ENCODE data around the gene ADARB1. TPM values are rescaled to one million over a fixed set of nuclear protein-coding genes. Genes with fewer than 3 reads are reported as not detected.

ADARB1 gene
- total RNA-seq, 2 experiments from 2014 or later = 59.1 to 59.6 TPM

GRCh38 chr21:45227735-45228134 lies 153.4 kb downstream of the ADARB1 start:
- H3K27ac Mint-ChIP-seq = peak overlapping the region; percentile 85
- no peaks in the 10 kb centered on the region for H3K9me3 Mint-ChIP-seq
- peaks cover 10% of the 10 kb centered on the region for H3K27me3 Mint-ChIP-seq
- H3K36me3 Mint-ChIP-seq (ENCODE audit: low read depth) = peaks cover 44% of the 10 kb centered on the region
- ChIA-PET CTCF (interaction anchor here (1.4 to 2.8 kb wide), 3 partner anchors 76 to 90 kb away, joined by 6 to 12 read pairs (median 8); no protein-coding TSS in a partner anchor), POLR2A (interaction anchor here (1.1 to 1.4 kb wide), 7 partner anchors 14 to 149 kb away, joined by 3 to 5 read pairs (median 4); partner anchors contain the start of gene POFUT2)
- H3K4me1 Mint-ChIP-seq = peaks cover 77% of the 10 kb centered on the region
- peak overlapping the region; percentile 50 for H3K4me3 Mint-ChIP-seq
- no peak for DNase-seq

- Mint-ChIP-seq H3K36me3 (ENCODE audit: low read depth) (peaks cover 39% of the 10 kb centered on the region), H3K27me3 (peaks cover 10% of the 10 kb centered on the region), H3K9me3 (no peaks in the 10 kb centered on the region), H3K4me3 (peak overlapping the region; percentile 50), H3K4me1 (peaks cover 75% of the 10 kb centered on the region), H3K27ac (peak overlapping the region; percentile 85)
- ChIA-PET CTCF (interaction anchor here (1.4 to 2.8 kb wide), 3 partner anchors 76 to 91 kb away, joined by 6 to 12 read pairs (median 8); no protein-coding TSS in a partner anchor), POLR2A (interaction anchor here (0.9 to 1.4 kb wide), 10 partner anchors 13 to 150 kb away, joined by 3 to 5 read pairs (median 3); partner anchors contain the start of gene POFUT2)
- DNase-seq = peak; percentile 90
These were observed 153.8 kb downstream of the ADARB1 start for GRCh38 chr21:45228171-45228641.

- Mint-ChIP-seq H3K36me3 (ENCODE audit: low read depth) (peaks cover 34% of the 10 kb centered on the region), H3K27me3 (peaks cover 13% of the 10 kb centered on the region), H3K27ac (peak overlapping the region; percentile 85), H3K4me3 (no peak overlapping the region), H3K4me1 (peaks cover 69% of the 10 kb centered on the region), H3K9me3 (no peaks in the 10 kb centered on the region)
- POLR2A ChIA-PET = interaction anchor here (0.9 to 1.4 kb wide), 9 partner anchors 13 to 150 kb away, joined by 3 to 5 read pairs (median 3); partner anchors contain the start of gene POFUT2
- DNase-seq = no peak
- CTCF ChIA-PET = interaction anchor here (1.4 to 2.8 kb wide), 3 partner anchors 77 to 91 kb away, joined by 6 to 12 read pairs (median 8); no protein-coding TSS in a partner anchor
These were observed 154.4 kb downstream of the ADARB1 start for GRCh38 chr21:45228656-45229240.

GRCh38 chr21:45231705-45232104 lies 157.3 kb downstream of the ADARB1 start:
- peaks cover 47% of the 10 kb centered on the region for H3K4me1 Mint-ChIP-seq
- peaks cover 24% of the 10 kb centered on the region for H3K27me3 Mint-ChIP-seq
- DNase-seq = no peak
- H3K4me3 Mint-ChIP-seq = no peak overlapping the region
- peaks cover 8% of the 10 kb centered on the region for H3K36me3 Mint-ChIP-seq (ENCODE audit: low read depth)
- ChIA-PET POLR2A (no interaction called here), CTCF (no interaction called here)
- H3K27ac Mint-ChIP-seq = no peak overlapping the region
- H3K9me3 Mint-ChIP-seq = no peaks in the 10 kb centered on the region

- CTCF ChIA-PET = interaction anchor here (0.8 to 1.1 kb wide), 2 partner anchors 93 to 240 kb away, joined by 3 to 8 read pairs; no protein-coding TSS in a partner anchor
- no peak overlapping the region for H3K27ac Mint-ChIP-seq
- no peaks in the 10 kb centered on the region for H3K36me3 Mint-ChIP-seq (ENCODE audit: low read depth)
- H3K27me3 Mint-ChIP-seq = peaks cover 38% of the 10 kb centered on the region
- no peak for DNase-seq
- H3K9me3 Mint-ChIP-seq = no peaks in the 10 kb centered on the region
- peaks cover 23% of the 10 kb centered on the region for H3K4me1 Mint-ChIP-seq
- H3K4me3 Mint-ChIP-seq = no peak overlapping the region
- POLR2A ChIA-PET = interaction anchor here (2.3 kb wide), 1 partner anchor 10 kb away, joined by 5 read pairs; no protein-coding TSS in a partner anchor
These were observed 159.7 kb downstream of the ADARB1 start for GRCh38 chr21:45234127-45234526.

GRCh38 chr21:45234965-45235364 lies 160.6 kb downstream of the ADARB1 start:
- DNase-seq = no peak
- H3K9me3 Mint-ChIP-seq = no peaks in the 10 kb centered on the region
- H3K4me3 Mint-ChIP-seq = no peak overlapping the region
- no peaks in the 10 kb centered on the region for H3K36me3 Mint-ChIP-seq (ENCODE audit: low read depth)
- ChIA-PET CTCF (no interaction called here), POLR2A (interaction anchor here (2.3 kb wide), 1 partner anchor 11 kb away, joined by 5 read pairs; no protein-coding TSS in a partner anchor)
- H3K27me3 Mint-ChIP-seq = peaks cover 43% of the 10 kb centered on the region
- H3K4me1 Mint-ChIP-seq = peaks cover 20% of the 10 kb centered on the region
- no peak overlapping the region for H3K27ac Mint-ChIP-seq

GRCh38 chr21:45235488-45235887 lies 161.1 kb downstream of the ADARB1 start:
- Mint-ChIP-seq H3K36me3 (ENCODE audit: low read depth) (no peaks in the 10 kb centered on the region), H3K27me3 (peaks cover 44% of the 10 kb centered on the region), H3K4me1 (peaks cover 19% of the 10 kb centered on the region), H3K27ac (no peak overlapping the region), H3K4me3 (no peak overlapping the region), H3K9me3 (peaks cover 1% of the 10 kb centered on the region)
- ChIA-PET POLR2A (interaction anchor here (2.3 kb wide), 1 partner anchor 11 kb away, joined by 5 read pairs; no protein-coding TSS in a partner anchor), CTCF (interaction anchor here (1.2 to 1.4 kb wide), 2 partner anchors 28 to 94 kb away, joined by 3 read pairs; no protein-coding TSS in a partner anchor)
- no peak for DNase-seq

- peaks cover under 1% of the 10 kb centered on the region for H3K36me3 Mint-ChIP-seq (ENCODE audit: low read depth)
- peaks cover 53% of the 10 kb centered on the region for H3K27me3 Mint-ChIP-seq
- DNase-seq = peak; percentile 36
- no peak overlapping the region for H3K27ac Mint-ChIP-seq
- H3K4me1 Mint-ChIP-seq = peaks cover 19% of the 10 kb centered on the region
- H3K4me3 Mint-ChIP-seq = no peak overlapping the region
- ChIA-PET POLR2A (interaction anchor here (1.0 kb wide), 1 partner anchor 97 kb away, joined by 3 read pairs; no protein-coding TSS in a partner anchor), CTCF (interaction anchor here (1.0 to 1.4 kb wide), 4 partner anchors 29 to 98 kb away, joined by 3 to 5 read pairs (median 4); no protein-coding TSS in a partner anchor)
- peaks cover 5% of the 10 kb centered on the region for H3K9me3 Mint-ChIP-seq
These were observed 162.1 kb downstream of the ADARB1 start for GRCh38 chr21:45236481-45236880.

GRCh38 chr21:45237401-45237800 lies 163.0 kb downstream of the ADARB1 start:
- H3K27ac Mint-ChIP-seq = no peak overlapping the region
- peaks cover 10% of the 10 kb centered on the region for H3K9me3 Mint-ChIP-seq
- H3K27me3 Mint-ChIP-seq = peaks cover 51% of the 10 kb centered on the region
- no peak overlapping the region for H3K4me3 Mint-ChIP-seq
- DNase-seq = no peak
- H3K4me1 Mint-ChIP-seq = peaks cover 13% of the 10 kb centered on the region
- POLR2A ChIA-PET = no interaction called here
- H3K36me3 Mint-ChIP-seq (ENCODE audit: low read depth) = peaks cover 7% of the 10 kb centered on the region
- CTCF ChIA-PET = interaction anchor here (1.2 kb wide), 1 partner anchor 97 kb away, joined by 5 read pairs; no protein-coding TSS in a partner anchor

- Mint-ChIP-seq H3K36me3 (ENCODE audit: low read depth) (peaks cover 17% of the 10 kb centered on the region), H3K27ac (no peak overlapping the region), H3K4me3 (no peak overlapping the region), H3K27me3 (peaks cover 49% of the 10 kb centered on the region), H3K4me1 (peaks cover 5% of the 10 kb centered on the region), H3K9me3 (peaks cover 22% of the 10 kb centered on the region)
- CTCF ChIA-PET = interaction anchor here (1.1 kb wide), 1 partner anchor 101 kb away, joined by 3 read pairs; no protein-coding TSS in a partner anchor
- POLR2A ChIA-PET = interaction anchor here (1.1 kb wide), 1 partner anchor 13 kb away, joined by 5 read pairs; no protein-coding TSS in a partner anchor
- DNase-seq = peak; percentile 11
These were observed 167.0 kb downstream of the ADARB1 start for GRCh38 chr21:45241357-45241756.

GRCh38 chr21:45243603-45244002 lies 169.2 kb downstream of the ADARB1 start:
- H3K4me3 Mint-ChIP-seq = no peak overlapping the region
- peaks cover 2% of the 10 kb centered on the region for H3K4me1 Mint-ChIP-seq
- DNase-seq = no peak
- H3K27me3 Mint-ChIP-seq = peaks cover 46% of the 10 kb centered on the region
- ChIA-PET POLR2A (no interaction called here), CTCF (no interaction called here)
- peaks cover 22% of the 10 kb centered on the region for H3K9me3 Mint-ChIP-seq
- H3K27ac Mint-ChIP-seq = no peak overlapping the region
- peaks cover 17% of the 10 kb centered on the region for H3K36me3 Mint-ChIP-seq (ENCODE audit: low read depth)

- ChIA-PET POLR2A (no interaction called here), CTCF (no interaction called here)
- no peak for DNase-seq
- H3K27ac Mint-ChIP-seq = no peak overlapping the region
- no peak overlapping the region for H3K4me3 Mint-ChIP-seq
- peaks cover 22% of the 10 kb centered on the region for H3K9me3 Mint-ChIP-seq
- peaks cover 17% of the 10 kb centered on the region for H3K36me3 Mint-ChIP-seq (ENCODE audit: low read depth)
- peaks cover 49% of the 10 kb centered on the region for H3K27me3 Mint-ChIP-seq
- peaks cover 2% of the 10 kb centered on the region for H3K4me1 Mint-ChIP-seq
These were observed 170.5 kb downstream of the ADARB1 start for GRCh38 chr21:45244799-45245340.
